ENCODE results near the gene THEM5.

DNA sequence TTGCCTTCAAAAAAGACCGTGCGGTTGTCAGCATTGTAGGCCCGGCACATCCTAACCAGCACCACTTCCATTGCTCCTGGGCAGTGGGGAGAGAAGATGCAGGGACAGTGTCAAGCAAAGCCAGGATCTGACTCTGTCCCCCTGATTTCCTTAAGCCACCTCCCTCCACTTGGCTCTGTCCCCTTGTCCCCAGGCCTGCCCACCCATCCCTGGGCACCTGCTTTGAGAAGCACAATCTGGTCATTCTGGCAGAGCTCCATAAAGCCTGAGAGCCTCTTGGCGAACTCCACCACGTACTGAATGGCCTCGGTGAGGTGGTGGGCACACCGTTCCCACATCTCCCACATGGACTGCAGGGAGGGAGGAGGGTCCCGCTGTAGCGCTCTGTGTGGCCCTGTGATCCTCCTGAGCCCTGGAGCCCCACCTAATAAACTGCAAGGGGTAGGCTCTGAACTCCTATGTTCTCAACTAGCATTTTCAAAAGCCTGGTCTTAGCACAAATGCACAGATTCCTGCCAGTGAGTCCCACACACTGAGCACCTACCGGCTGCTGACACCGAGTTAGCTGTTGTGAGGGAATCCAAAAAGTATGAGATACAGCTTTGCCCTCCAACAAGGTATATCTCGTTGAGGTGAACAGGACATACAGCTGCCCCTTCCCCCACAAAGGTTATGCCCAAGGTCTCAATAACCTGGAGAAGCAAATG is 40.1 kb downstream of the THEM5 start:
- TF ChIP-seq EZH2 (IDR thresholded peaks at IDR 0.05; ENCODE audit: insufficient read depth, poor library complexity, severe bottlenecking) (no peak), EZH2phosphoT487 (IDR thresholded peaks at IDR 0.05; ENCODE audit: insufficient read depth, low read depth) (no peak)
